Measurements from ENCODE around the gene GABRG3.

GRCh38 chr15:26950001-26950400 is 21.0 kb upstream of the GABRG3 start:
- TF ChIP-seq POLR2A (IDR thresholded peaks at IDR 0.05) (no peak), CTCF (IDR thresholded peaks at IDR 0.05) (no peak)

Measured in heart left ventricle (tissue), 13 donors.